A673 (cell line): ENCODE measurements around the gene SPOCD1. TPM values are rescaled to one million over a fixed set of nuclear protein-coding genes. Genes with fewer than 3 reads are reported as not detected.

Experiments
- BruUV-seq: library from RNA; stranded (reverse); fragments of 400-500 nt; replicated peaks from 2 replicates; lab custom pipeline; 2021; lab: Mats Ljungman, UMichigan
- CTCF ChIA-PET: fragments of 300-600 bp; sonication (Branson Sonifier 250); formaldehyde crosslinking; loops from one replicate; lab custom pipeline; 2022; ENCODE audit warnings: antibody characterized with exemption; lab: Charles Lee
- POLR2A ChIA-PET: fragments of 300-600 bp; sonication (Branson Sonifier 250); formaldehyde crosslinking; loops from one replicate; lab custom pipeline; 2022; ENCODE audit warnings: antibody characterized with exemption; ENCODE audit not compliant: low non-redundant PET; lab: Charles Lee
- DNase-seq: peaks from one replicate; pipeline ENCODE4 v3.0.0-alpha.2; 2015; ENCODE audit warnings: low spot score
- H3K27ac ChIP-seq: fragments of 200-600 bp; sonication (generic); 2 replicates; pipeline ENCODE4 v1.5.1; 2016; ENCODE audit warnings: mixed run types, low read depth, mild to moderate bottlenecking, mixed read lengths, antibody characterized with exemption, low read length; ENCODE audit not compliant: poor library complexity, severe bottlenecking
- H3K27me3 ChIP-seq: fragments of 200-600 bp; sonication (generic); replicated peaks from 2 replicates; pipeline ENCODE4 v1.6.1; 2017; ENCODE audit warnings: mixed run types, low read depth, mild to moderate bottlenecking, mixed read lengths, antibody characterized with exemption, low read length; ENCODE audit not compliant: insufficient read depth, poor library complexity
- H3K36me3 ChIP-seq: fragments of 200-600 bp; sonication (generic); 2 replicates; pipeline ENCODE4 v1.6.1; 2016; ENCODE audit warnings: mixed run types, mild to moderate bottlenecking, mixed read lengths, antibody characterized with exemption, low read length; ENCODE audit not compliant: insufficient read depth, poor library complexity, severe bottlenecking
- H3K4me1 ChIP-seq: fragments of 200-600 bp; sonication (generic); 2 replicates; pipeline ENCODE4 v1.6.1; 2017; ENCODE audit warnings: mixed run types, mild to moderate bottlenecking, mixed read lengths, antibody characterized with exemption, low read length; ENCODE audit not compliant: insufficient read depth, poor library complexity, severe bottlenecking
- H3K4me3 ChIP-seq: fragments of 200-600 bp; sonication (generic); 2 replicates; pipeline ENCODE4 v1.5.1; 2016; ENCODE audit warnings: low read depth, mixed run types, mild to moderate bottlenecking, mixed read lengths, low read length; ENCODE audit not compliant: poor library complexity, severe bottlenecking
- H3K9me3 ChIP-seq: fragments of 200-600 bp; sonication (generic); 2 replicates; pipeline ENCODE4 v1.6.1; 2016; ENCODE audit warnings: mixed run types, low read depth, mild to moderate bottlenecking, mixed read lengths, antibody characterized with exemption, low read length; ENCODE audit not compliant: poor library complexity, severe bottlenecking
- EZH2 ChIP-seq: fragments of 200-600 bp; sonication (generic); IDR thresholded peaks from 2 replicates; pipeline ENCODE4 v1.6.1; 2017; ENCODE audit warnings: borderline replicate concordance, low read depth, mild to moderate bottlenecking, mixed read lengths, antibody characterized with exemption, low read length; ENCODE audit not compliant: poor library complexity, severe bottlenecking
- intact Hi-C: fragments of 100-400 bp; cut with micrococcal nuclease; formaldehyde crosslinking; loops from one replicate; pipeline ENCODE4 v1.10.0; 2022; ENCODE audit not compliant: unreplicated experiment
- total RNA-seq: library from RNA; stranded (reverse); gene quantifications from 2 replicates; pipeline ENCODE4 v1.2.3, GENCODE V29; 2021
- TF ChIP-seq, protein P1 (sequence below): fragments of 300-800, 200-600 bp; sonication (generic); conservative IDR thresholded peaks from 2 replicates; pipeline ENCODE4 v1.5.1; 2017; ENCODE audit warnings: low read depth, mild to moderate bottlenecking, antibody characterized with exemption, low read length, moderate library complexity, mixed read lengths

Gene SPOCD1
- total RNA-seq, 1 experiment from 2014 or later, result 0.58 TPM

DNA sequence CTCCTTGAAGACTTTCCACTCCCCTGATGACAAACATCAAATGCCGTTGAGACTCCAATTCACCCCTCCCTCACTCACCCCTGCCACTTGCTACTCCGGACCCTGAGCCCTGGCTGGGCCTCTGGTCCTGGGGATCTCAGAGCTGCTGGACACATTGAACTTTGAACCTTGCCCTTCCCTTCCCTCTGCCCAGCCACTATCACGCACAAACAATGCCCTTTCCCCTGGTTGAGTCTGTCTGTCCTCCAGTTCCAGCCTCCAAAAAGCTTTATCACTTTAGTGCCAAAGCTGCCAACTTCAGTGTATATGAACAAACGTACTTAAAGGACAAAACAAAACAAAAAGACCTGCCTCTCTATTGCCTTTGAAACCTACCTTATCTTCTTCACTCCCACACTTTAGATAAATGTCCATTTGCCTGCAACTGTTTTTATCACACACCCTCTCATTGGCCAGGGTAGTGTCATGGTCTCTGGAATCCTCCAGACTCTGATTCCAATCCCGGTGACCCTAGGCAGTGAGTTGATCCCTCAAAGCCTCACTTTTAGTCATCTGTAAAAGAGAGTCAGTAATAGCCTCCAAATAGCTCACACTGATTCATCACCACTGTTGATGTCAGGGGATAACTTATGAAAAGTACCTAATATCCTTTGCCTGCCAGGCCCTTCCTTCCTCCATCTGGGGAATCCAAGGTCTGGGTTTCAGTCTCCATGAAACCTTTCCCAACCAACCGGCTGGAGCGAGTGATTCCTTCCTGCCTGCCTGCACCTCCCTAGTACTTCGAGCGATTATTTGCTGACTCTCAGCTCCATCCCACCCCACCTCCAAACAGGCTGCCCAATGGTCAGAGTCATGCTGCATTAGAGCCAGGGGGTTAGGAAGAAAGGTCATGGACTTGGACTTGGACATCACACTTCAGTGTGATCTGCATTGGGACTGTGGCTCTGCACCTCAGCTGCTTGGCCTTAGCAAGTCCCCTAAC, 15.9 kb upstream of the SPOCD1 start:
- ChIA-PET POLR2A (no interaction called here), CTCF (interaction anchor here (0.7 kb wide), 1 partner anchor 15 kb away, joined by 4 read pairs; no protein-coding TSS in a partner anchor)
- BruUV-seq, result no TSS peak
- Histone ChIP-seq H3K27ac (no peak overlapping the region), H3K27me3 (no peaks in the 10 kb centered on the region), H3K9me3 (no peaks in the 10 kb centered on the region), H3K4me3 (no peak overlapping the region), H3K36me3 (no peaks in the 10 kb centered on the region), H3K4me1 (no peaks in the 10 kb centered on the region)
- intact Hi-C loops, result no loop called here
- TF ChIP-seq, protein P1, sequence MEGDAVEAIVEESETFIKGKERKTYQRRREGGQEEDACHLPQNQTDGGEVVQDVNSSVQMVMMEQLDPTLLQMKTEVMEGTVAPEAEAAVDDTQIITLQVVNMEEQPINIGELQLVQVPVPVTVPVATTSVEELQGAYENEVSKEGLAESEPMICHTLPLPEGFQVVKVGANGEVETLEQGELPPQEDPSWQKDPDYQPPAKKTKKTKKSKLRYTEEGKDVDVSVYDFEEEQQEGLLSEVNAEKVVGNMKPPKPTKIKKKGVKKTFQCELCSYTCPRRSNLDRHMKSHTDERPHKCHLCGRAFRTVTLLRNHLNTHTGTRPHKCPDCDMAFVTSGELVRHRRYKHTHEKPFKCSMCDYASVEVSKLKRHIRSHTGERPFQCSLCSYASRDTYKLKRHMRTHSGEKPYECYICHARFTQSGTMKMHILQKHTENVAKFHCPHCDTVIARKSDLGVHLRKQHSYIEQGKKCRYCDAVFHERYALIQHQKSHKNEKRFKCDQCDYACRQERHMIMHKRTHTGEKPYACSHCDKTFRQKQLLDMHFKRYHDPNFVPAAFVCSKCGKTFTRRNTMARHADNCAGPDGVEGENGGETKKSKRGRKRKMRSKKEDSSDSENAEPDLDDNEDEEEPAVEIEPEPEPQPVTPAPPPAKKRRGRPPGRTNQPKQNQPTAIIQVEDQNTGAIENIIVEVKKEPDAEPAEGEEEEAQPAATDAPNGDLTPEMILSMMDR, result no peak
- TF ChIP-seq EZH2, result no peak
- no peak for DNase-seq

DNA sequence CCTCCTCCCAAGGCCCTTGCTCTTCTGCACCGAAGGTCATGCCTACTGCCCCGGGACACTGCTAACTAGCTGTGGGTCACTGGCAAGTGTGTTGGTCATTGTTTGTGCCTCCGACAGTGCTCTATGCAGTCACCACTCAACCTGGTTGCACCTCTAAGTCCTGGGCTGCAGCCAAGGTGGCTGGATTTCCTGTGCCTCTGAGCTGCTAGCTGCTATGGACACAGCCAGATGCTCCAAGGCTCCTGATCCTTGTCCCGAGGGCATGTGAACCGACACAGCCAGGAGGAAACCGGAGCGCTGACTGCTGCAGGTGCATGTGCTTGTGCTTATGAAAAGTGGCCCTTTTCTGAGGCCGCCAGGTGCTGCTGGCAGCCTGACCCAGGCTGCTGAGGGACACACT, 14.7 kb upstream of the SPOCD1 start:
- BruUV-seq, result no TSS peak
- CTCF ChIA-PET, result no interaction called here
- POLR2A ChIA-PET, result no interaction called here

DNA sequence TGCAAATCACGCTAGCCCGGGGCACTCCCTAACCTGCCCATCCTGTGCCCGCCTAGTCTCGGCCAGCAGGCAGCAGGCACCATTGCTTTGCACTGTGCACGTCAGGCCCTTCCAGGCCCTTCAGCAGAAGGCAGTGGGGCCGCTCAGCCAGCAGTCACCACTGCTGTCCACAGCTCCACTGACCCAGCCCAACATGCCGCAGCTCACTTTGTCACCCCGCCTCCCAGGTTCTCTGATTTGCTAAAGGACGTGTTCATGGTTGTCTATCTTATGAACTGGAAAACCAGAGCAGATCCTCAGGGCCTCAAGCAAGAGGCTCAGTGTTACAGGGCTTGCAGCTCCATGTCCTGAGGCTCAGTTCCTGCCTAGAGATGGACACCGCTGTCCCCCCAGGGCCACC, 14.2 kb upstream of the SPOCD1 start:
- ChIA-PET POLR2A (no interaction called here), CTCF (no interaction called here)
- Histone ChIP-seq H3K36me3 (no peaks in the 10 kb centered on the region), H3K4me1 (no peaks in the 10 kb centered on the region), H3K27ac (no peak overlapping the region), H3K4me3 (no peak overlapping the region), H3K27me3 (no peaks in the 10 kb centered on the region), H3K9me3 (no peaks in the 10 kb centered on the region)
- intact Hi-C loops, result no loop called here
- DNase-seq, result no peak
- no peak for TF ChIP-seq EZH2
- TF ChIP-seq, protein P1, result no peak
- BruUV-seq, result no TSS peak

More for the DNA sequence above, 14.7 kb upstream of the SPOCD1 start:
- Histone ChIP-seq H3K27ac (no peak overlapping the region), H3K4me1 (no peaks in the 10 kb centered on the region), H3K4me3 (no peak overlapping the region), H3K27me3 (no peaks in the 10 kb centered on the region), H3K36me3 (no peaks in the 10 kb centered on the region), H3K9me3 (no peaks in the 10 kb centered on the region)
- no peak for DNase-seq
- intact Hi-C loops, result no loop called here
- TF ChIP-seq, protein P1, result no peak
- TF ChIP-seq EZH2, result no peak
